HCT116 (cell line): ENCODE data around the gene CDH13. TPM values are rescaled to one million over a fixed set of nuclear protein-coding genes. Genes with fewer than 3 reads are reported as not detected.

Experiments used
- ATAC-seq: fragments of 200-7000 bp; cut with Tn5 transposase; 2 replicates; pipeline ENCODE4 v1.9.1; 2020; ENCODE audit warnings: mild to moderate bottlenecking, moderate library complexity
- BruUV-seq: library from RNA; stranded (reverse); fragments of 400-500 nt; replicated peaks from 2 replicates; lab custom pipeline; 2021; lab: Mats Ljungman, UMichigan
- CTCF ChIA-PET: fragments of 300-600 bp; sonication (Branson Sonifier 250); formaldehyde crosslinking; loops from one replicate; lab custom pipeline; 2021; ENCODE audit warnings: antibody characterized with exemption; lab: Charles Lee
- POLR2A ChIA-PET: fragments of 300-600, 350-600 bp; sonication (Branson Sonifier 250); formaldehyde crosslinking; loops from one replicate; lab custom pipeline; 2021; ENCODE audit warnings: antibody characterized with exemption; lab: Charles Lee
- RAD21 ChIA-PET, 2 experiments: fragments of 300-600 bp; sonication (Branson Sonifier 250); formaldehyde crosslinking; loops; one replicate each; lab custom pipeline; 2023; ENCODE audit warnings: low total read pairs in 2 of 2; ENCODE audit not compliant: uncharacterized antibody in 2 of 2, unreplicated experiment in 2 of 2, low non-redundant PET in 1 of 2; lab: Charles Lee
- DNase-seq: peaks from one replicate; pipeline ENCODE4 v3.0.0-alpha.2; 2010; ENCODE audit warnings: low read depth, low spot score
- H2AFZ ChIP-seq: fragments of 200-600 bp; shearing (Covaris generic), sonication (generic); 2 replicates; pipeline ENCODE4 v1.6.1; 2017; ENCODE audit warnings: low read depth, mixed run types, mixed read lengths, antibody characterized with exemption, low read length; ENCODE audit not compliant: poor library complexity, severe bottlenecking
- H3K27ac ChIP-seq: 2 replicates; pipeline ENCODE4 v1.5.1; 2012; ENCODE audit warnings: low read depth, low read length
- H3K27me3 ChIP-seq: fragments of 200-600 bp; sonication (generic); 2 replicates; pipeline ENCODE4 v1.6.1; 2016; ENCODE audit warnings: mixed run types, low read length, mixed read lengths; ENCODE audit not compliant: insufficient read depth
- H3K36me3 ChIP-seq, 2 experiments: fragments of 200-500 bp in 1 of 2; fragments of 200-600 bp in 1 of 2; sonication (Bioruptor generic) in 1 of 2; sonication (generic) in 1 of 2; 2 replicates each; pipeline versions ENCODE4 v1.5.1 to v1.6.1; 2014 to 2016; ENCODE audit warnings: low read length in 2 of 2, inconsistent platforms in 1 of 2, mixed read lengths in 1 of 2, mixed run types in 1 of 2; ENCODE audit not compliant: insufficient read depth in 2 of 2, control insufficient read depth in 1 of 2
- H3K4me1 ChIP-seq, 2 experiments: fragments of 200-600 bp in 1 of 2; sonication (generic) in 1 of 2; 2 replicates each; pipeline versions ENCODE4 v1.5.1 to v1.6.1; 2012 to 2017; ENCODE audit warnings: low read length in 2 of 2, inconsistent platforms in 1 of 2, mild to moderate bottlenecking in 1 of 2, mixed read lengths in 1 of 2, mixed run types in 1 of 2, moderate library complexity in 1 of 2; ENCODE audit not compliant: insufficient read depth in 2 of 2, control insufficient read depth in 1 of 2
- H3K4me2 ChIP-seq: fragments of 200-600 bp; sonication (generic); 2 replicates; pipeline ENCODE4 v1.6.1; 2017; ENCODE audit warnings: mixed run types, low read length, mixed read lengths
- H3K4me3 ChIP-seq, 2 experiments: fragments of 200-600 bp in 1 of 2; sonication (generic) in 1 of 2; replicated peaks in 1 of 2; 2 replicates each; pipeline ENCODE4 v1.5.1; 2011 to 2016; ENCODE audit warnings: low read length in 2 of 2, control low read depth in 1 of 2, low read depth in 1 of 2, mild to moderate bottlenecking in 1 of 2, mixed read lengths in 1 of 2, mixed run types in 1 of 2
- H3K79me2 ChIP-seq: fragments of 200-600 bp; sonication (generic); 2 replicates; pipeline ENCODE4 v1.6.1; 2017; ENCODE audit warnings: mild to moderate bottlenecking, mixed run types, low read length, moderate library complexity, mixed read lengths; ENCODE audit not compliant: insufficient read depth
- H3K9ac ChIP-seq: fragments of 200-600 bp; sonication (generic); 2 replicates; pipeline ENCODE4 v1.6.1; 2016; ENCODE audit warnings: low read length, mixed read lengths
- H3K9me2 ChIP-seq: fragments of 200-600 bp; sonication (generic), shearing (Covaris generic); 2 replicates; pipeline ENCODE4 v1.6.1; 2017; ENCODE audit warnings: mixed run types, mild to moderate bottlenecking, moderate library complexity; ENCODE audit not compliant: insufficient read depth
- H3K9me3 ChIP-seq, 2 experiments: fragments of 200-500 bp in 1 of 2; fragments of 200-600 bp in 1 of 2; sonication (Bioruptor generic) in 1 of 2; sonication (generic) in 1 of 2; 2 replicates each; pipeline ENCODE4 v1.6.1; 2014 to 2017; ENCODE audit warnings: low read length in 2 of 2, mixed read lengths in 2 of 2, inconsistent platforms in 1 of 2, low read depth in 1 of 2, mild to moderate bottlenecking in 1 of 2, mixed run types in 1 of 2, moderate library complexity in 1 of 2; ENCODE audit not compliant: control insufficient read depth in 1 of 2, insufficient read depth in 1 of 2
- H4K20me1 ChIP-seq: fragments of 200-600 bp; sonication (generic), shearing (Covaris generic); 2 replicates; pipeline ENCODE4 v1.6.1; 2017; ENCODE audit warnings: mixed run types, mild to moderate bottlenecking, moderate library complexity; ENCODE audit not compliant: insufficient read depth
- ATF3 ChIP-seq: IDR thresholded peaks from 2 replicates; pipeline ENCODE4 v1.6.1; 2012
- CEBPB ChIP-seq: IDR thresholded peaks from 2 replicates; pipeline ENCODE4 v1.6.1; 2012; ENCODE audit warnings: low read depth
- EGR1 ChIP-seq: IDR thresholded peaks from 2 replicates; pipeline ENCODE4 v1.6.1; 2012; ENCODE audit warnings: low read depth
- EZH2 ChIP-seq: fragments of 200-600 bp; sonication (generic); IDR thresholded peaks from 2 replicates; pipeline ENCODE4 v1.6.1; 2017; ENCODE audit warnings: antibody characterized with exemption, mixed run types
- EZH2phosphoT487 ChIP-seq: fragments of 200-600 bp; IDR thresholded peaks from 2 replicates; pipeline ENCODE4 v1.6.1; 2018; ENCODE audit warnings: antibody characterized with exemption, borderline replicate concordance
- REST ChIP-seq: IDR thresholded peaks from 2 replicates; pipeline ENCODE4 v1.6.1; 2012; ENCODE audit warnings: low read depth
- SRF ChIP-seq: IDR thresholded peaks from 2 replicates; pipeline ENCODE4 v1.6.1; 2012; ENCODE audit warnings: low read depth
- ZFX ChIP-seq: fragments of 450-650 bp; IDR thresholded peaks from 2 replicates; pipeline ENCODE4 v1.6.1; 2017
- intact Hi-C: fragments of 100-400 bp; cut with micrococcal nuclease; formaldehyde crosslinking; loops from 2 replicates; pipeline ENCODE4 v1.10.0; 2022
- total RNA-seq: library from RNA; stranded (reverse); gene quantifications from one replicate; pipeline ENCODE4 v1.2.1, GENCODE V29; 2021; ENCODE audit not compliant: unreplicated experiment
- TF ChIP-seq, protein P1 (sequence below): IDR thresholded peaks from 2 replicates; pipeline ENCODE4 v1.6.1; 2011; ENCODE audit warnings: mild to moderate bottlenecking, low read length, moderate library complexity; ENCODE audit not compliant: insufficient replicate concordance; ENCODE audit errors: extremely low read depth

The CDH13 gene
- total RNA-seq, 1 experiment from 2014 or later, result not detected

GRCh38 chr16:83105279-83106077, 478.7 kb downstream of the CDH13 start:
- Histone ChIP-seq H3K36me3 (no peaks in the 10 kb centered on the region), H3K27me3 (no peaks in the 10 kb centered on the region), H3K9ac (no peak overlapping the region), H3K27ac (no peak overlapping the region), H3K4me1 (no peaks in the 10 kb centered on the region), H3K4me3 (no peak overlapping the region), H3K79me2 (no peaks in the 10 kb centered on the region), H3K4me2 (no peak overlapping the region), H3K9me3 (peaks cover 18 to 33% of the 10 kb centered on the region in 2 experiments; a peak in 2 of 4 replicates), H3K9me2 (no peaks in the 10 kb centered on the region), H2AFZ (no peak overlapping the region), H4K20me1 (no peaks in the 10 kb centered on the region)
- DNase-seq, result no peak
- ATAC-seq, result no peak
- POLR2A ChIA-PET, result no interaction called here
- RAD21 ChIA-PET, result no interaction called here
- no TSS peak for BruUV-seq
- no peak for TF ChIP-seq EZH2
- TF ChIP-seq, protein P1, sequence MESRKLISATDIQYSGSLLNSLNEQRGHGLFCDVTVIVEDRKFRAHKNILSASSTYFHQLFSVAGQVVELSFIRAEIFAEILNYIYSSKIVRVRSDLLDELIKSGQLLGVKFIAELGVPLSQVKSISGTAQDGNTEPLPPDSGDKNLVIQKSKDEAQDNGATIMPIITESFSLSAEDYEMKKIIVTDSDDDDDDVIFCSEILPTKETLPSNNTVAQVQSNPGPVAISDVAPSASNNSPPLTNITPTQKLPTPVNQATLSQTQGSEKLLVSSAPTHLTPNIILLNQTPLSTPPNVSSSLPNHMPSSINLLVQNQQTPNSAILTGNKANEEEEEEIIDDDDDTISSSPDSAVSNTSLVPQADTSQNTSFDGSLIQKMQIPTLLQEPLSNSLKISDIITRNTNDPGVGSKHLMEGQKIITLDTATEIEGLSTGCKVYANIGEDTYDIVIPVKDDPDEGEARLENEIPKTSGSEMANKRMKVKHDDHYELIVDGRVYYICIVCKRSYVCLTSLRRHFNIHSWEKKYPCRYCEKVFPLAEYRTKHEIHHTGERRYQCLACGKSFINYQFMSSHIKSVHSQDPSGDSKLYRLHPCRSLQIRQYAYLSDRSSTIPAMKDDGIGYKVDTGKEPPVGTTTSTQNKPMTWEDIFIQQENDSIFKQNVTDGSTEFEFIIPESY, result no peak
- no peak for TF ChIP-seq ATF3
- no peak for TF ChIP-seq ZFX
- CTCF ChIA-PET, result interaction anchor here (0.6 kb wide), 1 partner anchor 341 kb away, joined by 4 read pairs; no protein-coding TSS in a partner anchor
- intact Hi-C loops, result no loop called here

DNA sequence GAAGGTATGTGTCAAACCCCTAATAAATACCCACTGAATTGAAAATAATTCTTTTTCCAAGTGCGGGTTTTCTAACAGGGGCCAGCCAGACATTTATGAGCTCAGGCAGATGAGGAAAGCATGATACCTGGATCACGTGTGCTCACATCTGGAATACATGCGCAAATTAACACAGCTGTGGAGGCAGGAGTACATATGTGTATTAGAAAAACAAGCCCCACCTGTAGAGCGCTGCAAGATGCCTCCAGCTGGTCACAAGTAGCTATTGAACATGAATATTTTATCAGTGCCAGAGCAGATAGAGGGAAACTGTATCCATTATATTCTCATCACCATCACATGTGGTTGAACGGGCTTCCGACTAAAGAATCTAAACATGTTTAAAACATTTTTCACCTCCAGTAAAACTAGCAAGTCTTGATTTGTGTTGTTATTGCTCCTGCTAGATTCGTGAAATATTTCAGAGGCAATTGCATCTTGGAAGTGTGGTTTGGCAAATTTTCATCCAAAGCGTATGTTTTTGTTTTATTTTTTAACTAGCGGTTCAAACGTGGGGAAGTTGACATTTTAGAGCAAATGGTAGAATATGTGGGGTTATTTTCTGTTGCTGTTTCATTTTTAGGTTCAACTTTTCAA, 482.8 kb downstream of the CDH13 start:
- Histone ChIP-seq H3K79me2 (no peaks in the 10 kb centered on the region), H3K27me3 (no peaks in the 10 kb centered on the region), H2AFZ (no peak overlapping the region), H3K9me3 (peaks cover 8 to 22% of the 10 kb centered on the region in 2 experiments; a peak in 2 of 4 replicates), H3K36me3 (no peaks in the 10 kb centered on the region), H3K9ac (no peak overlapping the region), H3K9me2 (no peaks in the 10 kb centered on the region), H3K4me3 (no peak overlapping the region), H4K20me1 (no peaks in the 10 kb centered on the region), H3K4me1 (no peaks in the 10 kb centered on the region), H3K4me2 (no peak overlapping the region), H3K27ac (no peak overlapping the region)
- POLR2A ChIA-PET, result no interaction called here
- no peak for ATAC-seq
- BruUV-seq, result no TSS peak
- intact Hi-C loops, result no loop called here
- no peak for DNase-seq
- CTCF ChIA-PET, result no interaction called here
- RAD21 ChIA-PET, result no interaction called here
- TF ChIP-seq, protein P1, result no peak
- TF ChIP-seq SRF (no peak), EZH2phosphoT487 (no peak), REST (no peak), CEBPB (no peak), EGR1 (no peak)
